NCI-H1417 (cell line): ENCODE data around the gene NNMT.

Source experiments
- DNase-seq, 3 experiments: peaks; one replicate each; lab custom pipeline; 2025; lab: John Stamatoyannopoulos, UW

NNMT gene

DNA sequence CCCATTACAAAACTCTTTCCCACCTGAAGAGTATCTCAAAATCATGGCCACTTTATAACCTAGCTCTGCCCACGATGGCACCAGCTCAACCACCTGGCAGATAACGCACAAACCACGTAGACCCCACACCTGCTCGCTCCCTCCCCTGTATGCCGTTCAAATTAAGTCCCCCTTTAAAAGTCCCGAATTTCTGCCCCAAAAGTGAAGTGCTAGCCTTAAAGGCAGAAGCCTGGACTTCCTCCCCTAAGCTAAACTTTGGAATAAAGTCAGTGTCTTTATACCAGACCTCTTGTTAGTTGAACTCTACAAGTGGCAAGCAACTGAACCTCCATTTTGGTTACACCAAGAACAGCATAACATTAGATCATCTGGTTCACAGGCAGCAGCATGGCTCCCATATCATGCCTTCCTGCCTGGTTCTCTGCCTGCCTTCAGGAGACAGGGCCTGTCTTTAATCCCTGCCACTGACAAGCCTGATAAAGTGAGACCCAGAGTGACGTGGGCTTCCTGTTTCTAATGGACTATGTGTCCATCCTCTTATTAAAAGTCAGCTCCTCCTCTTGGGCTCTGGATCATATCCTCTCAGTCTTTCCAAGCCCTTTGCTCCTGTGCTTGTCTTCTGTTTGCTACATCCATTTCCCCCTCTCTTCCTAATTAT, 32.6 kb upstream of the NNMT start:
- DNase-seq = no peak

DNA sequence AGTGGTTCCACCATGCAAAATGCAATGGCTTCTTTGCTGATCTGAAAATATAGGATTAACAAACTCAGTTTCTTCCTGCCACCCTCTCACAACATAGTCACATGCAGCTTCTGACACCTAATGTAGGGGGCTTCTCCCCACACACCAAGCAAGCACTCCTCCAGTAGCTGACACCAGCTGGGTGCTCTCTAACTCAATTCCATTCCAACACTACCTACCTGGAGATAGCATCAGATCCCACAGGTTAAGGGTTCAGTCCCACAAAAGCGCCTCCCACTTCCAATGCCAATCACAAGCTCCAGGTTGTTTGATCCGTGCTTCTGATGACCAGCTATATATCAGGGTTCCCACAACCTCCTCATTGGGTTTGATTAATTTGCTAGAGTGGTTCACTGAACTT, 31.8 kb upstream of the NNMT start:
- DNase-seq = no peak

DNA sequence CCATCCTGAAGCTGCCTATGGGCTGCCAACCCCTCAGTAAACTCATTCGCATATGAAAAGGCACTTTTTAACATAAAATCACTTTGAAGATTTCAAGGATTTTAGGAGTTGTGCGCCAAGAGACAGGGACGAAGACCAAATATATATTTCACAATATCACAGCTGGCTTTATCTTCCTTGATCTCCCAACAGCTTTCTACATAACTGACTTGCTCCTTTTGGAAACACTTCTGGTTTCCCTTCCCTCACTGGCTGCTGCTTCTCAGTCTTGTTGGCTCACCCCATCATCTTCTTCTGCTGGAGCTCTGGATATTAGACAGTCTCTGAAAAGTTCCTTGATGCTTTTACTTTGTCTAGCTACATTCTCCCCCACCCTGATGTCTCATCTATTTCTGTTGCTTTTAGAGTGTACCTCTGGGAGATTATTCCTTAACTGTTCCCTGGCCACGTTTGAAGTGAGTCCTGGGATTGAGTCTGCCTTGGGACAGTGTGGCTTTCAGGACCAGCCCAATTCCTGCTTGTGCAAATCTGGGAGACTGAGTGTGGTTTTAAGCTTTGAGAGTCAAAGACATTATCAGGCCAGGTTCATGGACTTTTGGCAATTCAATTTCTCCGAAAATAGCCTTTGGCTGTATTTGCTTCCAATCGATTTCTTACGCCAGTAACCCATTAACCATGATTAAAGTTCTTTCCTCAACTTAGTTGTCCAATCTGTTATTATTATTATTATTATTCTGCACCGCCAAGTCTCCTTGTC, 30.9 kb upstream of the NNMT start:
- DNase-seq = no peak

DNA sequence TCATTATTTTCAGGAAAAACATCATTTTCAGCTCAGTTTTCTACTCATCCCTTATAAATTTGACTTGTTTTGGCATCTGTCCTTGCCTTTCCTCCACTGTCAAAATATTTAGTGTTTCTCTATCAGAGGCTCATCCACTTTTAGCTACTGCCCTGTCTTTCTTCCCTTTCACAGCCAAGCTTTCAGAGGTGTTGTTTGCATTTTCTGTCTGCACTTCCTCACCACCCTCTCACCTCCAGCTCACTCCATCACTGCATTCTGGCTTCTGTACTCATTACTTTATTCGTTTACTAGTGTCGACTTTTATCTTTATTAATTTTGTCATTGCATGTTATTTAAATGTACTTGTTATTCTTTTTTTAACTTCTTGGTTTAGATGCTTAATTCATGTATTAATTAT, 26.7 kb upstream of the NNMT start:
- no peak for DNase-seq

DNA sequence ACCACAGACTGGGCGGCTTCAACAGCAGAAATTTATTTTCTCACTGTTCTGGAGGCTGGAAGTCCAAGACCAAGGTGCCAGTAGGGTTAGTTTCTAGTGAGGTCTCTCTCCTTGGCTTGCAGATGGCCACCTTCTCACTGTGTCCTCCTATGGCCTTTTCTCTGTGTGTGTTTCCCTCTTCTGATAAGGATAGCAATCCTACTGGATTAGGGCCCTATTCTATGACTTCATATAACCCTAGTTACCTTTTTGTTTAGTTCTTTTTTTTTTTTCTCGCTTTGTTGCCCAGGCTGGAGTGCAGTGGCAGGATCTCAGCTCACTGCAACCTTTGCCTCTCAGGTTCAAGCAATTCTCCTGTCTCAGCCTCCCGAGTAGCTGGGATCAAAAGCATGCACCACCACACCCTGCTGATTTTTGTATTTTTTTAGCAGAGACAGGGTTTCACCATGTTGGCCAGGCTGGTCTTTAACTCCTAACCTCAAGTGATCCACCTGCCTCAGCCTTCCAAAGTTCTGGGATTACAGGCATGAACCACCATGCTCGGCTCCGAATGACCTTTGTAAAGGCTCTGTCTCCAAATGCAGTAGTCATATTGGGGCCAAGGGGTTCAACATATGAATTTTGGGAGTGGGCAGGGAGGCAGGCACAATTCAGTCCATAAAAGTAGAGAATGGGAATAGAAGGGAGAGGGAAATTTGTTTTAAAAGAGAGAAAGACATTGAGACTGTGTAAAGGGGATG, 25.5 kb upstream of the NNMT start:
- DNase-seq = no peak

DNA sequence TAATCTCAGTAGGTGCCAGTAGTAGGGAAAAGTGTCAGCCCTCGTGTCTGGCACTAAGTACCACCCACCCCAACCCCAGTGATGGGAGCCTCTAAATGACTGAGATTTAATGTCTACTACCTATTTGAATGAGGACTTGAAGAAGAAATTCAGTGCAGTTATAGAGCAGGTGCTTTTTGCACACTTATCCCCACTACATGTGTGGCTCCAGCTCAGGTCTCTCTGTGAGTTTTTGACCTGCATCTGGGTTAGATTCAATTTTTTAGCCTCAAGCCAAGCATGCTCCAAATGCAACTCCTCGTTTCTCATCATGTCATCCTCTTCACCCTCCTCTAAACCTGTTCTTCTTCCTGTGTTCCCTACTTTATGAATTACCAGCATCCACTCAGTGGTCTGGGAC, 24.9 kb upstream of the NNMT start:
- DNase-seq = no peak

DNA sequence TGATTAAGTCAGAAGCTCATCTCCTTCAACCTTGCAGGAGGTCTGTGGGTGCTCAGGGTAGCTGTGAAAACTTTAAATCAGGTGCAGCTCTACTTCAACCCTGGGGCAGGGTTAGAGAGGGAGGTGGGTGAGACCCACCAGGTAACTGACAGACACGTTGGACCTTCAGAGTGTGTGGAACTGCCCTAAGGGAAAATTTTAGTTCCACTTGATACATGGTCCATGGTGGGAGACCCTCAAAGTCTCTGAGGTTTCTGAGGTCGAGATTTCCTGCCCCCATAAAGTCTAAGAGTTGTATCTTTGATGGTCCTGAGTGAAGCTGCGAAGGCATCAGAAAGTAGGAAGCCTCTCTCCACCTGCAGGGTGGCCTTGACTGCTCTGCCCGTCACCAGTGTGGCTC, 23.9 kb upstream of the NNMT start:
- DNase-seq = no peak

DNA sequence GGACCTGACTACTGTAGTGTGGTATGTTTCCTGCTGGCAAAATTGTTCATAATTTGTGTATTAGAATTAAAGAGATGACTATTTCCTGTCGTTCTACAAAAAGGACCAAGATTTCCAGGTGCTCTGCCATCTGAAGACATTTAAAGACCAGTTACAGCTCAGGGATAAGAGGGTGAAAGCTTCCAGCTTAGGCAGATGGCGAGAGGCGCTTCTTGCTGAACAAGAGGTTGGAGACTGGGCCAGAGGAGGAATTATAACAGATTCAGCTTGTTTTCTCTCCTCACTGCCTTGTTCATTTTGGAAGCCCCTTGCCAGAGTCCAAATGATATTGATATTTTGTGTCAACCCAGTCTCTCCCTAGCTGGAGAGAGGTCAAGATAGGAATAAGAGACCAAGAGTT, 23.1 kb upstream of the NNMT start:
- DNase-seq = no peak

DNA sequence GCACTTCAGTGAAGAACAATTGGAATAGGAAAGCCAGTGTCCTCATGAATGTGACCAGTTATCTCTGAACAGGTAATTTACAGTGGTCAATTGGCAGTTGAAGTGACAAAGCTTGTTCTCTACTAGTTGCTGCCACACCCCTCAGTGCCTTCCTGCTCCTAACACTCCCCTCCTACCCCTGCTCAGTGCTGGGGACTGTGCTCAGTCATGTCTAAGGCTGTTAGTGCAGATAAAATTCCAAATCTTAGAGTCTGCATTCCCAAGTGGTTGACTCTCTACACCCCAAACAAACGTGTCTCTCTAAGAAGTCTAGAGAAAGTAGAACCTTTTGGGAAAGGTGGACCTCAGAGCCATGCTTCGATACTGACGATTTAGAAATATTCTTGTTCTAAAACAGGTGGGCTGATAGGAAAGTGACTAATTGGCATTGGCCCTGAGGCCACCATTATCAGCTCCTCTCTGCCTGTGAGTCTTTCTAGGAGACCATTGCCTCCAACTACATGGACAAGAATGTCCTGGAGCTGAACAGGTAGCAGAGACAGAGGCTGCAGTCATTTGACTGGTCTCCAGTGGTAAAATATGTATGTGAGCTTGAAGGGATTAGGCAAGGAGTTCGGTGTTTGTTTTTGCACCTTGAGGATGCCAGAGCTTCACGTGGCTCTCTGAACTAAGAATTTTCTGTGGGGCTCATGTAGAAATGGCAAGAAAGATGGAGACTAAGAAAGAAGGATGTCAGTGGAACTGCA, 22.1 kb upstream of the NNMT start:
- no peak for DNase-seq

DNA sequence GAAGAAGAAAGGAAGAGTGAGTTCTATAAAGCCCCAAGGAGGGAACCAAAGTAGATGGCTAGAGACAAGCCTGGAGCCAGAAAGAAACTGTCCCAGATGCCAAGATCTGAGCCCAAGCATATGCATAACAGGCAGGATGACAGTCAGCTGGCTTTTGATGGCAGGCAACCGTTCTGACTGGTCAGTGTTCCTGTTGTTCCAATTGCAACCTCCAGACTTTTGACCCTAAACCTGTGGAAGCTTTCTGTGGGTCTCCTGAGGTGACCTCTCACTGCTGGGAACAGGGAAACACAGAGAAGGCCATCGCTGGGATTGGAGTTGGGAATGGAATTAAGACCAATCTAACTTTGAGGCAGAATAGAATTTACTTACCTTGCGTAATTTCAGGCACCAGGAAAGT, 21.6 kb upstream of the NNMT start:
- no peak for DNase-seq

DNA sequence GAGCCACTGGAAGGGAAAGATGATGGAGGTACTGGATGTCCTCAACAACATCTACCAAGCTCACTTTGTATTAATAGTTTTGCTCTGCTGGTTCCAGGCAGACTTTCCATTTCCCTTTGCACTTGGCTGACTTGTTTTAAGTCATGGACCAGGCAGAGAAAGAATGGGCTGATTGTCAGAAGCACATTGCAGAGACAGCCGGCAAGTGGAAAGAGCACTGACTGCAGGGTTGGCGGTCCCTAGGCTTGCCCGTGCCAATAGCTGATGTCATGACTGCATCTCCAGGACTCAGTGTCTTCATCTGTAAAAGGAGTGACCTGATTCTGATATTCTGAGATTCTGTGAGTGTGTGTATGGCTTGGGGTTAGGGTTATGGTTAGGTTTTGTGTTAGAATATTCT, 20.9 kb upstream of the NNMT start:
- DNase-seq = no peak

DNA sequence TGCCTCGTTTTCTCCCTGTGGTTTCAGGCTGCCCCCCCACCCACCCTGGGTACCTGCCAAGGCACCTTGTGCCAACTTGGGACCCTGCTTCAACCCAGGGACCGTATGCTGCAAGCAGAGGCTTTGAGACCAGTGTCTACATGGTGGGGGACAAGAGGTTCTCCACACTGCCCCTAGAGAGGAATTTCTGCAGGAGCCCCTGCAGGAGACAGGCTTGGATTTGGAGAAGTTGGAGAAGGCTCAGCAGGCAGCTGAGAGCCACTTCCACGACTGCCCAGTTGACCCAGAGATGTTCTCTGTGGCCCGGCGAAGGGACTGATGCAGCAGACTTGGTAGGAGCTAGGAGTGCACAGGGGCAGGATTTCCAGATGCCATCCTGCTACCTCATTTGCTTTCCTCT, 20.1 kb upstream of the NNMT start:
- DNase-seq = no peak

DNA sequence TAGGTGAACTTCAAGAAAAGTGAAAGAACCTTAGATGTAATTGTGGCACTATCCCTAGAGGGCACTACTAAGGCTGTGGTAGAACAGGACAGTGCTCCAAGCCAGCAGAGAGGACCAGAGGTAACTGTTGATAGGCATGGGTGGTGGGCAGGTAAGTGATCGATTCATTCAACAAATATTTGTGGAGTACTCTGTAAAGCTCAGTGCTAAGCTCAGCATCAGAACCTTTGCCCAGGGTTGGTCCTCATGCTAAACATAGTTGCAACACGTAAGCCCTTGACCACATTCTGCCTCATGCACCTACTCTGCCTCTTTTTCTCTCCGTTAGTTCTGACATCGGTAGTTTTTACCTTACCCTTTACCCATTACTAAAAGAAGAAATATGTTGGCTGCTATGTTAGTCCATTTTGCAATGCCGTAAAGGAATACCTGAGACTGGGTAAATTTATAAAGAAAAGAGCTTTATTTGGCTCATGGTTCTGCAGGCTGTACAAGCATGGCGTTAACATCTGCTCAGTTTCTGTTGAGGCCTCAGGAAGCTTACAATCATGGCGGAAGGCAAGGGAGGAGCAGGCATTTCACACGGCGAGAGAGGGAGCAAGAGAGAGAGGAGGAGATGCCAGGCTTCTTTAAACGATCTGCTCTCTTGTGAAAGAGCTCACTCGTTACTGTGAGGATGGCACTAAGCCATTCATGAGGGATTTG, 18.4 kb upstream of the NNMT start:
- no peak for DNase-seq

DNA sequence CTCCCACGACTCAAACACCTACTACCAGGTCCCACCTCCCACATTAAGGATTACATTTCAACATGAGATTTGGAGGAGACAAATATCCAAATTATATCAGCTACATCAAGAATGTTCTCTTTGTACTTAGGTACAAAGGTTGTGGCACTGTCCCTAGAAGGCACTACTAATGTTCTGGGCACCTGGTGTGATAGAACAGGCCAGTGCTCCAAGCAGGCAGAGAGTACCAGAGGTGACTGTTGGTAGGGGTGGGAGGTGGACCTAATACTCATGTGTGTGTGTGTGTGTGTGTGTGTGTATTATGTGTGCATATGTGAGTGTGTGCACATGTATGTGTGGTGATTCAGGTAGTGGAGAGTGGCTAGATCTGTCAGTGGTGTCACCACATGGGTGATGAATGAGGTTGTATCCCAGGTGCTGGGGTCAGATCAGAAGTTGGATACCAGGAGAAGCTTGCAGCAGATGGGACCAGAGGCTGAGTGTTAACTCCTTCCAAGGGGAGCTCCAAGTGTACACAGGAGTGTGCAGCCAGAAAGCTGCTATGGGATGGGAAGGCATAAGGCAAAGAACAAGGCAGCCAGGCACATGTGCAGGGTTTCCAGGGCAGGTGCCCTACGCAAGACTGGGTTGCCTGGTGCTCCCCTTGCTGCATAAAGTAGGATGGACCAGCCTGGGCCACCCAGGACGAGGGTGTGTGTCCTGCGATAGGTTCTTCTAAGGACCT, 17.7 kb upstream of the NNMT start:
- no peak for DNase-seq

DNA sequence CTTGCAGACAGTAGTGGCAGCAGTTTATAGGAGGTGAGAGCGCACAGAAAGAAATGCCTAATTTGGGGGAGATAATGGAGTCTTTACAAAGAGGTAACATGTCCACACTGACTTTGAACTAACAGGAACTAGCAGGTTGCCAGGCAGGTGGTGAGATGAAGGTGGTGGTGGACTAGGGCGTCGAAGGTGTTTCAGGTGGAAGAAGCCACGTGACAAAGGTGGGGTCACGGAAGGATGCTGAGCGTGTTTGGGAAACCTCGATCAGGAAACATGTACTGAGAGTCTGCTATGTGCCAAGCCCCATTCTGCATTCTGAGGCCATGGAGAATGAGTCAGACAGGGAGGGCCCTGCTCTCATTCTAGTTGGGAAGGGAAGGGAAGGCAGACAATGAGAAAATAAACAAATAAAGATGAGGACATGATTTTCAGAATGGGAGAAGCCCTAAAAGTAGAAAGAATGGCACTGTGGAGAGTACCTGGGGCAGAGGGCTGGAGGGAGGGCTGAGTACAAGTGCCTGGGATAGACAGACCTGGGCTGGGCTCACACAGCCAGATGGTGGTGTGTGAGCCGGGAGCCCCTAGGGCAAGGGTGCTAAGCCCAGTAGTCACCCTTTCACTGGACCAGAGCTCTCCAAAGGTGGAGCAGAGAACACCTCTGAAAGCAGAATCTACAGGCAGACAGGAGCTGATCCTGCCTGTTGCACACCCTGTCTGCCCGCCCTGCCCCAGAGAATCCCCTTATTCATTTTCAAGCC, 16.2 kb upstream of the NNMT start:
- DNase-seq = no peak

DNA sequence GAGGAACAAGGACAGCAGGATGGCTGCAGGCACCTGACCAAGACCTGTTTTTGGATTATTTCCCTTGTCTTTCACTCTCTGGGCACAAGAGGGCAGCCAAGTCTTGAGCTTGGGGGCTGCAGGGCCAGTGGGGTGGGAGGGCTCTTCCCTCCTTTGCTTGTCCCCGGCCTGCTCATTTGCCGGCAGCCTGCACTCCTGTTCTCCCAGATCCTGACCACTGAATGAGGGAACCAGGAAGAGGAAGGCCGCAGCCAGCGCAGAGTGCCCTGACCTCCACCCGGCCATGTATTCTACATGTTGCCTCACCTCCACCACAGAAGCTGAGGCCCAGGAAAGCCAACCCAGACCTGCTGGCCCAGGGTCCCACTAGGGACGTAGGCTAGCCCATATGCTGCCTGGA, 15.5 kb upstream of the NNMT start:
- peak; percentile 8 to 89 (median 79) for DNase-seq

DNA sequence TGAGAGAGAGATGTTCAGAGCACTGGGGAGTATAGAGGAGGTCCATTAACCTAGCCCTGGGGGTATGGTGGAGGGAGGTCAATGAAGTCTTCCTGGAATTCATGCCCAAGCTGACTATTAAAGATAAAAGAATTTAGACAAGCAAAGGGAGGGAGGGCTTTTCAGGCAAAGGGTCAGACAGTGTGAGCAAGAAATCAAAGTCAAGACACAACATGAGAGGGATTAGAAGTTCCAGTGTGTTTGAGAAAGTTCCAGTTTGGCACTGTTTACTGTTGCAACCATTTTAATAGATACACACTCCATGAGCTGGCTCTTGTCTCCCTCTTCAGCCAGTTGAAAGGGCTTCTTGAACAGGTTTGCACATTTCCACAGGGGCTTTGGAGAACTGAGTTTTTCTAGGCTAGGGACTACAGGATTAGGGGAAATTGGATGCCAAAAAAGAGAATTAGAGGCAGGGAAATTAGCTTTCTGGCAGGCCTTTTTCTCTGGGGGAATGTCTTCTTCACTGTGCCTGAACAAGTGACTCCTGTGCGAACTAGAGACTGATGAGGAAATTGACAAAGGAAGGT, 14.7 kb upstream of the NNMT start:
- DNase-seq = no peak

DNA sequence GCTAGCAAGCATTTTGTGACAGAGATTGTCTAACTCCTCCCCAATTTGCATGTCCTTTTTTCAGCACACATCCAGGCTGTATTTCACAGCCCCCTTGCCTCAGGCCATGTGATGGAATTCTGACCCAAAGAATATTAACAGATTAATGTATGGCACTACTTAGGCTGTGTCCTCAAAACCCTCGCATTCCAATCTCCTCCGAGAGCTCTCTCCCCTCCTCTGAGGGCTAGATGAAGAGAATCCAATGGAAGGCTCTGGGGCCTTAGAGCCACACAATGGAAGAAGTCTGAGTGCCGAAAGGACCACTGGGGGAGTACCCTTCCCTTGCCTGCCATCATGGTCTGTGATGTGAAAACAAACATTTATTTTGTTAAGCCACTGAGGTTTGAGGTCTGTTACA, 13.7 kb upstream of the NNMT start:
- no peak for DNase-seq

DNA sequence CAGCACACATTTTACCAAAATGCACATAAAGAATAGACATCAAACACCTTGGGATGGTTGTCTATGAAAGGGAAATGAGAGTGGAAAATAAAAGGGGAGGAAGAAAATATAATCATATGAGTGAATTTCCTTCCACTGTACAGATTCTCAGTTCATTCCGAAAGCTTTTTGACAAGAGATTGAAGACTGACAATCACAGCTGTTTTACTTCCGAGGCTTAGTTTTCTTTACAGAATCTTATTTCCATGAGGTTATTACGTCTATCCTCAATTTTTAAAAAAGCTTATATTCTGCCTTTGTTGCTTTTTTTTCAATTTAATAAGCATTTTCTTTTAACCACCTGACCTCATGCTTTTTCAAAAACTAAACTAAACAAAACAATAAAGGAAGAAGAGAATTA, 12.8 kb upstream of the NNMT start:
- DNase-seq = no peak

DNA sequence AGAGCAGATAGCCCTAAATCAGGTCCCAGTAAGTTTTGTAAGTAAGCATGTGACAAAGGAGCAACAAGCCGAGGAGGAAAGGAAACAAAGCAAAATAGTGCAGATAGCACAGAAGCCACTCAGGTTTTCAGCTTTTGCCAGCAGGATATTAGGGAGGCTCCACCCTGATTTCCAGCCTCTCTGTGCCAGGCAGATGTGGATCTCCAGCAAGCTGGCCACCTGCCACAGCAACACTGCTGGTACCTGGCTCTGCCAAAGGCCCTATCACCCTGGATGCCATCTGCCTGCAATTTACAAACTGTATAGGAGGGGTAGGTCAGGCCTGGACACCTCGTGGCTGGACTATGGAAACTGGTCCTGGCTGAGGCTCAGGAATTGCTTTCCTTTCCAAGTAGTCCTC, 12.2 kb upstream of the NNMT start:
- peak in 2 of 3 experiments; percentile 34 to 67 for DNase-seq
